PC-3 (cell line): ENCODE data around the gene EVA1A. TPM values are rescaled to one million over a fixed set of nuclear protein-coding genes. Genes with fewer than 3 reads are reported as not detected.

ENCODE experiments used
- ATAC-seq: fragments of 200-7000 bp; cut with Tn5 transposase; 2 replicates; pipeline ENCODE4 v1.9.1; 2020; ENCODE audit warnings: mild to moderate bottlenecking, moderate library complexity
- BruUV-seq: library from RNA; stranded (reverse); fragments of 400-500 nt; replicated peaks from 2 replicates; lab custom pipeline; 2021; lab: Mats Ljungman, UMichigan
- CTCF ChIA-PET: fragments of 300-600 bp; sonication (Branson Sonifier 250); formaldehyde crosslinking; loops from one replicate; lab custom pipeline; 2022; ENCODE audit warnings: antibody characterized with exemption; lab: Charles Lee
- POLR2A ChIA-PET: fragments of 300-600 bp; sonication (Branson Sonifier 250); formaldehyde crosslinking; loops from one replicate; lab custom pipeline; 2022; ENCODE audit warnings: antibody characterized with exemption; ENCODE audit not compliant: unreplicated experiment; lab: Charles Lee
- DNase-seq: peaks from one replicate; pipeline ENCODE4 v3.0.0-alpha.2; 2015
- H2AFZ ChIP-seq: fragments of 300-600 bp; sonication (generic); 2 replicates; pipeline ENCODE4 v1.6.0; 2016; ENCODE audit warnings: antibody characterized with exemption, low read length
- H3F3A ChIP-seq: fragments of 300-600 bp; sonication (generic); one replicate; pipeline ENCODE4 v1.6.0; 2017; ENCODE audit warnings: antibody characterized with exemption, low read length, control low read depth, mild to moderate bottlenecking; ENCODE audit not compliant: unreplicated experiment
- H3K27ac ChIP-seq: fragments of 300-600 bp; sonication (generic); 2 replicates; pipeline ENCODE4 v1.5.1; 2016; ENCODE audit warnings: mild to moderate bottlenecking, low read length
- H3K27me3 ChIP-seq: fragments of 300-600 bp; sonication (generic); 2 replicates; pipeline ENCODE4 v1.6.1; 2016; ENCODE audit warnings: low read length, mixed read lengths
- H3K36me3 ChIP-seq: fragments of 300-600 bp; sonication (generic); 2 replicates; pipeline ENCODE4 v1.6.1; 2016; ENCODE audit warnings: low read depth, mixed run types, low read length, mixed read lengths
- H3K4me1 ChIP-seq: fragments of 300-600 bp; sonication (generic); 2 replicates; pipeline ENCODE4 v1.5.1; 2016; ENCODE audit warnings: low read length; ENCODE audit not compliant: insufficient read depth
- H3K4me2 ChIP-seq: fragments of 300-600 bp; sonication (generic); 2 replicates; pipeline ENCODE4 v1.6.0; 2016; ENCODE audit warnings: low read length
- H3K4me3 ChIP-seq: fragments of 300-600 bp; sonication (generic); 2 replicates; pipeline ENCODE4 v1.5.1; 2016; ENCODE audit warnings: mild to moderate bottlenecking, low read length, mixed read lengths
- H3K79me2 ChIP-seq: fragments of 300-600 bp; sonication (generic); 2 replicates; pipeline ENCODE4 v1.6.1; 2017; ENCODE audit warnings: low read length, mixed read lengths
- H3K9ac ChIP-seq: fragments of 300-600 bp; sonication (generic); 2 replicates; pipeline ENCODE4 v1.6.0; 2016; ENCODE audit warnings: mild to moderate bottlenecking, low read length
- H3K9me2 ChIP-seq: fragments of 300-600 bp; sonication (generic); replicated peaks from 2 replicates; pipeline ENCODE4 v1.6.1; 2016; ENCODE audit warnings: mixed run types, low read length, mixed read lengths
- H3K9me3 ChIP-seq: fragments of 300-600 bp; sonication (generic); 2 replicates; pipeline ENCODE4 v1.6.1; 2016; ENCODE audit warnings: low read length, mixed read lengths
- H4K20me1 ChIP-seq: fragments of 300-600 bp; sonication (generic); 2 replicates; pipeline ENCODE4 v1.6.1; 2016; ENCODE audit warnings: low read length, mixed read lengths
- CTCF ChIP-seq: fragments of 300-600 bp; sonication (generic); conservative IDR thresholded peaks from 2 replicates; pipeline ENCODE4 v1.5.1; 2017; ENCODE audit warnings: antibody characterized with exemption, low read depth, mild to moderate bottlenecking, low read length
- EZH2 ChIP-seq: fragments of 300-600 bp; sonication (generic); IDR thresholded peaks from one replicate; pipeline ENCODE4 v1.6.1; 2017; ENCODE audit warnings: antibody characterized with exemption, mild to moderate bottlenecking, low read length; ENCODE audit not compliant: unreplicated experiment
- EZH2phosphoT487 ChIP-seq: fragments of 300-600 bp; sonication (generic); IDR thresholded peaks from 2 replicates; pipeline ENCODE4 v1.6.1; 2018; ENCODE audit warnings: mild to moderate bottlenecking, antibody characterized with exemption, low read length, borderline replicate concordance
- intact Hi-C: fragments of 100-400 bp; cut with micrococcal nuclease; formaldehyde crosslinking; loops from 2 replicates; pipeline ENCODE4 v1.9.0; 2023
- total RNA-seq: library from RNA; depleted of rRNA; stranded (reverse); fragments of >200 nt; gene quantifications from 2 replicates; pipeline ENCODE4 v1.2.3, GENCODE V29; 2014

EVA1A gene
- total RNA-seq, 1 experiment from 2014 or later = 48.9 TPM

- peaks cover 7% of the 10 kb centered on the region for H3K4me1 ChIP-seq
- H3K4me2 ChIP-seq = no peak overlapping the region
- BruUV-seq = no TSS peak
- H3K27ac ChIP-seq = no peak overlapping the region
- H3K36me3 ChIP-seq = peaks cover 30% of the 10 kb centered on the region
- no peaks in the 10 kb centered on the region for H3F3A ChIP-seq
- POLR2A ChIA-PET = no interaction called here
- DNase-seq (no peak), ATAC-seq (no peak)
- TF ChIP-seq EZH2 (no peak), EZH2phosphoT487 (no peak), CTCF (no peak)
- H3K27me3 ChIP-seq = no peaks in the 10 kb centered on the region
- intact Hi-C loops = no loop called here
- no peak overlapping the region for H2AFZ ChIP-seq
- no peaks in the 10 kb centered on the region for H4K20me1 ChIP-seq
- H3K4me3 ChIP-seq = no peak overlapping the region
- H3K79me2 ChIP-seq = no peaks in the 10 kb centered on the region; the same call in 1 of the 2 replicates
- H3K9me3 ChIP-seq = 0 out of 2 replicates have a peak, but pooled peaks cover 5% of the 10 kb centered on the region
- H3K9ac ChIP-seq = no peak overlapping the region
- no peaks in the 10 kb centered on the region for H3K9me2 ChIP-seq
- CTCF ChIA-PET = no interaction called here
Observed at GRCh38 chr2:75516378-75517360, 44.1 kb downstream of the EVA1A start.

GRCh38 chr2:75515584-75516368, 45.0 kb downstream of the EVA1A start:
- no TSS peak for BruUV-seq
- H3K4me2 ChIP-seq = no peak overlapping the region
- ATAC-seq (no peak), DNase-seq (no peak)
- no peaks in the 10 kb centered on the region for H3K27me3 ChIP-seq
- no peaks in the 10 kb centered on the region for H3K9me2 ChIP-seq
- H3K36me3 ChIP-seq = peaks cover 26% of the 10 kb centered on the region
- ChIA-PET POLR2A (no interaction called here), CTCF (no interaction called here)
- H3F3A ChIP-seq = no peaks in the 10 kb centered on the region
- no peaks in the 10 kb centered on the region for H3K4me1 ChIP-seq
- H3K9me3 ChIP-seq = 0 out of 2 replicates have a peak, but pooled peaks cover 5% of the 10 kb centered on the region
- no peak overlapping the region for H3K9ac ChIP-seq
- no peak overlapping the region for H3K4me3 ChIP-seq
- no peak for TF ChIP-seq EZH2phosphoT487
- TF ChIP-seq CTCF = no peak
- no peak for TF ChIP-seq EZH2
- intact Hi-C loops = no loop called here
- no peaks in the 10 kb centered on the region; the same call in 1 of the 2 replicates for H3K79me2 ChIP-seq
- no peak overlapping the region for H3K27ac ChIP-seq
- H4K20me1 ChIP-seq = no peaks in the 10 kb centered on the region
- no peak overlapping the region for H2AFZ ChIP-seq
